B cell (primary cell): ENCODE results near the gene PTGES2. TPM values are rescaled to one million over a fixed set of nuclear protein-coding genes. Genes with fewer than 3 reads are reported as not detected.

Experiments
- ATAC-seq: fragments of 200-7000 bp; cut with Tn5 transposase; one replicate; pipeline ENCODE4 v1.10.0; 2021; ENCODE audit warnings: low read depth, mild to moderate bottlenecking, moderate number of reproducible peaks, moderate library complexity
- CTCF ChIA-PET: fragments of 350-600 bp; sonication (Branson Sonifier 250); formaldehyde crosslinking; loops from one replicate; lab custom pipeline; 2021; ENCODE audit warnings: antibody characterized with exemption, inconsistent platforms; lab: Charles Lee
- POLR2A ChIA-PET: fragments of 350-600 bp; sonication (Branson Sonifier 250); formaldehyde crosslinking; loops from one replicate; lab custom pipeline; 2021; ENCODE audit warnings: antibody characterized with exemption; lab: Charles Lee
- DNase-seq: peaks from one replicate; pipeline ENCODE4 v3.0.0; 2013
- H2AFZ ChIP-seq: 2 replicates; pipeline ENCODE4 v1.6.1; 2012; ENCODE audit warnings: mild to moderate bottlenecking, low read depth, low read length; ENCODE audit not compliant: insufficient read depth, poor library complexity, severe bottlenecking
- H3K27ac ChIP-seq, 2 donors: 1 replicate in 1 of 2; 2 replicates in 1 of 2; pipeline ENCODE4 v1.5.1; 2012 to 2013; ENCODE audit warnings: low read length in 2 of 2, mild to moderate bottlenecking in 2 of 2, moderate library complexity in 1 of 2
- H3K27me3 ChIP-seq, 4 experiments: fragments of 200-600 bp in 1 of 4; sonication (generic) in 1 of 4; replicated peaks in 1 of 4; 1 replicate in 2 of 4; 2 replicates in 2 of 4; pipeline versions ENCODE4 v1.6.1 to v1.7.0; 2013 to 2016; ENCODE audit warnings: low read length in 3 of 4, mild to moderate bottlenecking in 2 of 4, mixed read lengths in 1 of 4, moderate library complexity in 1 of 4; ENCODE audit not compliant: insufficient read depth in 4 of 4, control insufficient read depth in 3 of 4; ENCODE audit errors: control extremely low read depth in 1 of 4
- H3K36me3 ChIP-seq, 2 experiments: replicated peaks in 1 of 2; 1 replicate in 1 of 2; 2 replicates in 1 of 2; pipeline versions ENCODE4 v1.6.1 to v1.7.1; 2013; ENCODE audit warnings: low read length in 1 of 2; ENCODE audit not compliant: insufficient read depth in 2 of 2, control insufficient read depth in 1 of 2; ENCODE audit errors: control extremely low read depth in 1 of 2, extremely low read depth in 1 of 2
- H3K4me1 ChIP-seq, 2 donors: fragments of 200-600 bp in 1 of 2; sonication (generic) in 1 of 2; 1 replicate in 1 of 2; 2 replicates in 1 of 2; pipeline versions ENCODE4 v1.5.1 to v1.6.1; 2013 to 2017; ENCODE audit warnings: low read length in 2 of 2; ENCODE audit not compliant: control insufficient read depth in 2 of 2, insufficient read depth in 2 of 2
- H3K4me2 ChIP-seq: replicated peaks from 2 replicates; pipeline ENCODE3; 2012; ENCODE audit warnings: mild to moderate bottlenecking, low read depth, low read length; ENCODE audit not compliant: poor library complexity, severe bottlenecking
- H3K4me3 ChIP-seq, 5 experiments: fragments of 200-600 bp in 1 of 5; sonication (generic) in 1 of 5; 1 replicate in 3 of 5; 2 replicates in 2 of 5; pipeline versions ENCODE4 v1.5.1 to v1.7.0; 2011 to 2016; ENCODE audit warnings: low read length in 4 of 5, mild to moderate bottlenecking in 4 of 5, low read depth in 2 of 5, control low read depth in 1 of 5, moderate library complexity in 1 of 5; ENCODE audit not compliant: insufficient read depth in 1 of 5; ENCODE audit errors: control extremely low read depth in 1 of 5, extremely low read depth in 1 of 5
- H3K79me2 ChIP-seq: fragments of 200-600 bp; sonication (generic); one replicate; pipeline ENCODE4 v1.6.0; 2016; ENCODE audit warnings: low read length; ENCODE audit not compliant: control insufficient read depth, insufficient read depth
- H3K9ac ChIP-seq: fragments of 200-600 bp; sonication (generic); 2 replicates; pipeline ENCODE4 v1.6.1; 2017; ENCODE audit warnings: mild to moderate bottlenecking, low read length, moderate library complexity
- H3K9me3 ChIP-seq, 3 donors: one replicate each; pipeline versions ENCODE4 v1.6.1 to v1.7.1; 2013; ENCODE audit warnings: low read length in 2 of 3; ENCODE audit not compliant: control insufficient read depth in 2 of 3, insufficient read depth in 1 of 3; ENCODE audit errors: control extremely low read depth in 1 of 3
- H4K20me1 ChIP-seq: 2 replicates; pipeline ENCODE4 v1.6.0; 2012; ENCODE audit warnings: mild to moderate bottlenecking, low read length; ENCODE audit not compliant: insufficient read depth, control insufficient read depth, poor library complexity, severe bottlenecking
- H3K27ac Mint-ChIP-seq: one replicate; pipeline ENCODE4 v1.8.0; 2021; ENCODE audit warnings: mixed read lengths
- H3K27me3 Mint-ChIP-seq: one replicate; pipeline ENCODE4 v1.8.0; 2021; ENCODE audit warnings: mixed read lengths
- H3K4me1 Mint-ChIP-seq: one replicate; pipeline ENCODE4 v1.8.0; 2021; ENCODE audit warnings: mixed read lengths
- H3K4me3 Mint-ChIP-seq: one replicate; pipeline ENCODE4 v1.8.0; 2021; ENCODE audit warnings: mixed read lengths
- H3K9me3 Mint-ChIP-seq: one replicate; pipeline ENCODE4 v1.8.0; 2022; ENCODE audit warnings: mixed read lengths; ENCODE audit not compliant: insufficient read depth
- CTCF ChIP-seq: fragments of 200-600 bp; IDR thresholded peaks from one replicate; pipeline ENCODE4 v1.8.0; 2022; ENCODE audit warnings: antibody characterized with exemption, mild to moderate bottlenecking
- EZH2 ChIP-seq: IDR thresholded peaks from 2 replicates; pipeline ENCODE4 v1.6.1; 2012; ENCODE audit warnings: borderline replicate concordance, low read depth, mild to moderate bottlenecking, moderate library complexity, low read length; ENCODE audit not compliant: insufficient read depth, poor library complexity, severe bottlenecking
- WGBS: methylation state at CpG from one replicate; pipeline ENCODE4 v1.1.5; 2013; ENCODE audit warnings: missing lambda C conversion rate; ENCODE audit not compliant: insufficient coverage; 5-methylcytosine and 5-hydroxymethylcytosine counted together
- intact Hi-C: fragments of 100-400 bp; cut with micrococcal nuclease; formaldehyde crosslinking; loops from one replicate; pipeline ENCODE4 v1.10.0; 2022
- polyA plus RNA-seq: library from polyadenylated mRNA; depleted of rRNA; stranded (reverse); fragments of >200 nt; gene quantifications from 2 replicates; pipeline ENCODE4 v1.2.3, GENCODE V29; 2012
- total RNA-seq, 2 donors: library from RNA; stranded (reverse); fragments of 120-200 nt in 1 of 2; gene quantifications; 1 replicate in 1 of 2; 2 replicates in 1 of 2; pipeline versions ENCODE4 v1.2.3 to v1.2.4, GENCODE V29; 2013 to 2022

Gene PTGES2
- total and polyA plus RNA-seq, 2 donors (not counting 1 experiment from before 2014, with no cell fraction given): 77.8 to 113 TPM

DNA sequence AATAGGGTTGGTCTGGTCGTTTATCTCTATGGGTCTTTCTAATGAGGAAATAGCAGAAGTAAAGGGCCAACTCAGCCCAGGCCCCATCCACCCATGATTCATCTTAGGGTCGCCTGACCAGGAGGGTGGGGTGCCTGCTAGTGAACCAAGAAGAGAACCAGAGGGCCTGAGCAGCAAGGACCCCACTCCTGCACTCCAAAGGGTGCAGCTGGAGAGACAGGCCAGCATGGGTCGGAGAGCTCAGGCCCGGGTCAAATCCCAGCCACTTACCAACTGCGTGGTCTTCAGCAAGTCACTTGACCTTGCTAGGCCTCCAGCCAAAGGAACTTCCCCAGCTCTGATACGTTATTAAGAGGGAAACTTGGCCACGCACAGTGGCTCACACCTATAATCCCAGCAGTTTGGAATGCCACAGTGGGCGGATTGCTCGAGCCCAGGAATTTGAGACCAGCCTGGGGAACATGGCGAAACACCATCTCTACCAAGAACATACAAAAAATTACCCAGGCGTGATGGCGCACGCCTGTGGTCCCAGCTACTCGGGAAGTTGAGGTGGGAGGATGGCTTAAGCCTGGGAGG lies 36.9 kb upstream of the PTGES2 start:
- intact Hi-C loops: no loop called here
- Histone ChIP-seq H3K4me3 (no peak overlapping the region), H3K79me2 (peaks cover 15% of the 10 kb centered on the region), H3K27me3 (no peaks in the 10 kb centered on the region), H3K9ac (no peak overlapping the region), H3K4me1 (peaks cover 6 to 14% of the 10 kb centered on the region in 2 donors), H4K20me1 (no peaks in the 10 kb centered on the region), H3K4me2 (no peak overlapping the region), H3K27ac (no peak overlapping the region), H2AFZ (no peak overlapping the region), H3K36me3 (peaks cover 6 to 41% of the 10 kb centered on the region in 2 experiments), H3K9me3 (no peaks in the 10 kb centered on the region)
- H3K27ac Mint-ChIP-seq: no peak overlapping the region
- WGBS: 95% methylated on average over 7 of the region's 14 CpGs
- no peak for ATAC-seq
- no peak for DNase-seq
- ChIA-PET CTCF (no interaction called here), POLR2A (no interaction called here)
- no peak for TF ChIP-seq CTCF
- H3K9me3 Mint-ChIP-seq: no peaks in the 10 kb centered on the region
- peaks cover 10% of the 10 kb centered on the region for H3K4me1 Mint-ChIP-seq
- H3K4me3 Mint-ChIP-seq: no peak overlapping the region
- H3K27me3 Mint-ChIP-seq: no peaks in the 10 kb centered on the region

DNA sequence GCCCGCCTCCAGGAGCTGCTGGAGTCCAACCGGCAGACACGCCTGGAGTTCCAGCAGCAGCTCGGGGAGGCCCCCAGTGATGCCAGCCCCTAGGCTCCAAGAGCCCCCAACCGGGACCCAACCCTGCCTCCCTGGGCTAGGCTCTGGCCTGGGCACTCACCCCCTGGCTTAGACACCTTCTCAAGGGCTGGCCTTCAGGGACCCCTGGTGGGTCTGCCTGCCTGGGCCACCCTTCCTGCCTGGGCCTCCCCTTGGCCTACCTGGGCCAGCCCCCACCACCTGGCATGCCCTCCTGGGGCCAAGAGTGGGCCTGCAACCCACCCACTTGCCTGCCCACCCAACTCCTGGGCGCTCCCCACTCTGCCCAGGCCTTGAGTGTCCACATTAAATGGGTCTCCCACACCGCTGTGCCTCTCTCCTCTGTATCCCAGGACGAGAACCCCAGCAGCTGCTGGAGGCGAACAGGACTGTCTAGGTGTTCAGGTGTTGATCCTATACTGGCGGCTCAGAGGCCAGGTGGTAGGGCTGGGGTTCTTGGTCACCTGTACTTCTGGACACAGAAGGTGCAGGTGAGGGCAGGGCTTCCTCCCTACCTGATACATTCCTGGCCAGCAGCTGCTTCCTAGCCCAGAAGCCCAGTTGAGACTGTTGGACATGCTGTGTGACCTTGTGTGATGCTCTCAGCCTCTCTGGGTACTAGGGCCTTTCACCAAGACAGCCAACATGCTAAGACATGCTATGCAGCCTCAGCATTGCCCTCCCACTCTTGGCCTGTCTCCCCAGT lies 36.2 kb upstream of the PTGES2 start:
- over 99% methylated on average over 10 of the region's 10 CpGs for WGBS
- DNase-seq (no peak), ATAC-seq (no peak)
- H3K27me3 Mint-ChIP-seq: no peaks in the 10 kb centered on the region
- ChIA-PET CTCF (interaction anchor here (1.2 kb wide), 1 partner anchor 8 kb away, joined by 3 read pairs; no protein-coding TSS in a partner anchor), POLR2A (no interaction called here)
- no peak overlapping the region for H3K27ac ChIP-seq
- H3K27me3 ChIP-seq: no peaks in the 10 kb centered on the region
- peaks cover 14% of the 10 kb centered on the region for H3K79me2 ChIP-seq
- no peaks in the 10 kb centered on the region for H3K9me3 Mint-ChIP-seq
- H3K4me3 Mint-ChIP-seq: no peak overlapping the region
- peaks cover 12% of the 10 kb centered on the region for H3K4me1 Mint-ChIP-seq
- no peak overlapping the region for H3K4me3 ChIP-seq
- intact Hi-C loops: no loop called here
- H3K9ac ChIP-seq: no peak overlapping the region
- no peaks in the 10 kb centered on the region for H4K20me1 ChIP-seq
- peaks cover 6 to 17% of the 10 kb centered on the region in 2 donors for H3K4me1 ChIP-seq
- H3K36me3 ChIP-seq: peaks cover 4 to 34% of the 10 kb centered on the region in 2 experiments
- TF ChIP-seq CTCF (no peak), EZH2 (no peak)
- H3K4me2 ChIP-seq: no peak overlapping the region
- no peaks in the 10 kb centered on the region for H3K9me3 ChIP-seq
- H2AFZ ChIP-seq: no peak overlapping the region
- no peak overlapping the region for H3K27ac Mint-ChIP-seq
